DMS 273 (cell line): ENCODE results near the gene CRIM1.

ENCODE experiments used
- DNase-seq: peaks from one replicate; lab custom pipeline; 2025; ENCODE audit not compliant: unreplicated experiment; lab: John Stamatoyannopoulos, UW

The CRIM1 gene

GRCh38 chr2:36371070-36371874 is 15.7 kb downstream of the CRIM1 start:
- DNase-seq = no peak

- no peak for DNase-seq
Measured at GRCh38 chr2:36371928-36372391, 16.4 kb downstream of the CRIM1 start.

GRCh38 chr2:36373149-36373926 is 17.8 kb downstream of the CRIM1 start:
- DNase-seq = no peak

- no peak for DNase-seq
Measured at GRCh38 chr2:36374585-36374984, 19.0 kb downstream of the CRIM1 start.

- DNase-seq = peak; percentile 54
Measured at GRCh38 chr2:36376319-36376765, 20.8 kb downstream of the CRIM1 start.

- no peak for DNase-seq
Measured at GRCh38 chr2:36376992-36377738, 21.6 kb downstream of the CRIM1 start.

- no peak for DNase-seq
Measured at GRCh38 chr2:36379710-36380448, 24.3 kb downstream of the CRIM1 start.

- DNase-seq = no peak
Measured at GRCh38 chr2:36380624-36381481, 25.3 kb downstream of the CRIM1 start.

GRCh38 chr2:36381993-36382392 is 26.4 kb downstream of the CRIM1 start:
- no peak for DNase-seq

- DNase-seq = no peak
Measured at GRCh38 chr2:36382472-36382871, 26.9 kb downstream of the CRIM1 start.

- DNase-seq = no peak
Measured at GRCh38 chr2:36383726-36384125, 28.1 kb downstream of the CRIM1 start.

GRCh38 chr2:36384454-36384853 is 28.9 kb downstream of the CRIM1 start:
- no peak for DNase-seq

- no peak for DNase-seq
Measured at GRCh38 chr2:36385603-36386002, 30.0 kb downstream of the CRIM1 start.

GRCh38 chr2:36387258-36387916 is 31.8 kb downstream of the CRIM1 start:
- no peak for DNase-seq

GRCh38 chr2:36388472-36388871 is 32.9 kb downstream of the CRIM1 start:
- no peak for DNase-seq

GRCh38 chr2:36389091-36389564 is 33.5 kb downstream of the CRIM1 start:
- peak; percentile 69 for DNase-seq

- DNase-seq = no peak
Measured at GRCh38 chr2:36389577-36389976, 34.0 kb downstream of the CRIM1 start.

- DNase-seq = no peak
Measured at GRCh38 chr2:36392571-36393255, 37.1 kb downstream of the CRIM1 start.
